ENCODE results near the gene PRKD2. TPM values are rescaled to one million over a fixed set of nuclear protein-coding genes. Genes with fewer than 3 reads are reported as not detected.
"Not testable (repeated sequence)": the region's sequence is repeated elsewhere in the genome, so short reads cannot be mapped to it uniquely, and the experiment has no call there.

PRKD2 gene
- total and polyA plus RNA-seq, 4 donors: 7.3 to 14.4 (median 9.3) TPM

GRCh38 chr19:46630586-46631205 lies 86.2 kb downstream of the PRKD2 start:
- H3K4me1 ChIP-seq (ENCODE audit: control insufficient read depth in 4 of 4, insufficient read depth in 4 of 4, low read length in 3 of 4): peaks cover 4 to 5% (median 4%) of the 10 kb centered on the region in 4 donors
- TF ChIP-seq FOXA2 (IDR thresholded peaks at IDR 0.05) (no peak), REST (IDR thresholded peaks at IDR 0.05) (no peak), NR2F2 (IDR thresholded peaks at IDR 0.05) (no peak), CTCF (IDR thresholded peaks at IDR 0.05; ENCODE audit: low read depth, low read length, missing input control) (no peak), HNF4A (conservative IDR thresholded peaks at IDR 0.05) (no peak), RXRA (IDR thresholded peaks at IDR 0.05) (no peak), SP1 (IDR thresholded peaks at IDR 0.05) (no peak)
- WGBS: 84% methylated on average over 14 of the region's 14 CpGs
- H3K9ac ChIP-seq (ENCODE audit: low read depth in 1 of 2, low read length in 2 of 2): no peak overlapping the region
- peaks cover 0 to 11% (median 0%) of the 10 kb centered on the region in 4 donors for H3K27me3 ChIP-seq (ENCODE audit: control insufficient read depth in 4 of 4, insufficient read depth in 4 of 4, low read length in 3 of 4)
- no peak overlapping the region for H3K4me3 ChIP-seq (ENCODE audit: low read depth in 1 of 3, low read length in 3 of 3)
- no peaks in the 10 kb centered on the region for H3K9me3 ChIP-seq (ENCODE audit: control insufficient read depth in 4 of 4, low read length in 3 of 4)
- no peaks in the 10 kb centered on the region for H3K36me3 ChIP-seq (ENCODE audit: control insufficient read depth in 4 of 4, insufficient read depth in 3 of 4, low read depth in 1 of 4, low read length in 3 of 4)
- H3K27ac ChIP-seq (ENCODE audit: low read depth in 1 of 2, low read length in 2 of 2): no peak overlapping the region
- no peak for DNase-seq (ENCODE audit: low spot score)

- H3K9me3 ChIP-seq (ENCODE audit: control insufficient read depth in 4 of 4, low read length in 3 of 4): no peaks in the 10 kb centered on the region
- WGBS: 79% methylated on average over 15 of the region's 15 CpGs
- peaks cover 4 to 5% (median 4%) of the 10 kb centered on the region in 4 donors for H3K4me1 ChIP-seq (ENCODE audit: control insufficient read depth in 4 of 4, insufficient read depth in 4 of 4, low read length in 3 of 4)
Observed at GRCh38 chr19:46629546-46630025, 87.3 kb downstream of the PRKD2 start.

GRCh38 chr19:46628970-46629369 lies 87.9 kb downstream of the PRKD2 start:
- H3K4me3 ChIP-seq (ENCODE audit: low read depth in 1 of 3, low read length in 3 of 3); H3K9me3 ChIP-seq (ENCODE audit: control insufficient read depth in 4 of 4, low read length in 3 of 4); H3K4me1 ChIP-seq (ENCODE audit: control insufficient read depth in 4 of 4, insufficient read depth in 4 of 4, low read length in 3 of 4); H3K27ac ChIP-seq (ENCODE audit: low read depth in 1 of 2, low read length in 2 of 2); DNase-seq (ENCODE audit: low spot score); H3K9ac ChIP-seq (ENCODE audit: low read depth in 1 of 2, low read length in 2 of 2); H3K36me3 ChIP-seq (ENCODE audit: control insufficient read depth in 4 of 4, insufficient read depth in 3 of 4, low read depth in 1 of 4, low read length in 3 of 4): not testable (repeated sequence)
- H3K27me3 ChIP-seq (ENCODE audit: control insufficient read depth in 4 of 4, insufficient read depth in 4 of 4, low read length in 3 of 4): peaks cover 0 to 10% (median 0%) of the 10 kb centered on the region in 4 donors
- WGBS: 88% methylated on average over 7 of the region's 7 CpGs

More at GRCh38 chr19:46629546-46630025, 87.3 kb downstream of the PRKD2 start:
- Histone ChIP-seq H3K9ac (ENCODE audit: low read depth in 1 of 2, low read length in 2 of 2) (no peak overlapping the region), H3K36me3 (ENCODE audit: control insufficient read depth in 4 of 4, insufficient read depth in 3 of 4, low read depth in 1 of 4, low read length in 3 of 4) (no peaks in the 10 kb centered on the region), H3K27me3 (ENCODE audit: control insufficient read depth in 4 of 4, insufficient read depth in 4 of 4, low read length in 3 of 4) (peaks cover 0 to 11% (median 0%) of the 10 kb centered on the region in 4 donors), H3K27ac (ENCODE audit: low read depth in 1 of 2, low read length in 2 of 2) (no peak overlapping the region), H3K4me3 (ENCODE audit: low read depth in 1 of 3, low read length in 3 of 3) (no peak overlapping the region)
- peak; percentile 85 for TF ChIP-seq NR2F2 (IDR thresholded peaks at IDR 0.05)
- peak; percentile 27 for TF ChIP-seq SP1 (IDR thresholded peaks at IDR 0.05)
- TF ChIP-seq HNF4A (conservative IDR thresholded peaks at IDR 0.05): no peak
- peak; percentile 31 to 39 for TF ChIP-seq RXRA (IDR thresholded peaks at IDR 0.05)
- DNase-seq (ENCODE audit: low spot score): no peak

Data from liver (tissue), 9 donors.